Uterus (tissue), 4 donors: ENCODE data around the gene GPT2. TPM values are rescaled to one million over a fixed set of nuclear protein-coding genes. Genes with fewer than 3 reads are reported as not detected.

Experiments used
- DNase-seq, 2 donors: peaks; one replicate each; pipeline ENCODE4 v3.0.0-alpha.2; 2019 to 2020
- H3K27ac ChIP-seq, 2 donors: fragments of 200-600 bp; sonication (generic); 1 replicate in 1 of 2; 2 replicates in 1 of 2; pipeline ENCODE4 v1.5.1; 2016 to 2018
- H3K27me3 ChIP-seq, 2 donors: fragments of 200-600 bp; sonication (generic); one replicate each; pipeline ENCODE4 v1.5.1; 2018 to 2019; ENCODE audit warnings: control low read depth in 1 of 2
- H3K36me3 ChIP-seq, 2 donors: fragments of 200-600 bp; sonication (generic); one replicate each; pipeline ENCODE4 v1.5.1; 2019; ENCODE audit warnings: control low read depth in 1 of 2
- H3K4me1 ChIP-seq, 2 donors: fragments of 200-600 bp; sonication (generic); one replicate each; pipeline ENCODE4 v1.5.1; 2018 to 2019; ENCODE audit warnings: control low read depth in 1 of 2
- H3K4me3 ChIP-seq, 2 donors: fragments of 200-600 bp; sonication (generic); 1 replicate in 1 of 2; 2 replicates in 1 of 2; pipeline ENCODE4 v1.5.1; 2018 to 2019; ENCODE audit warnings: mild to moderate bottlenecking in 1 of 2
- H3K9me3 ChIP-seq, 2 donors: fragments of 200-600 bp; sonication (generic); one replicate each; pipeline ENCODE4 v1.5.1; 2019; ENCODE audit warnings: control low read depth in 1 of 2
- POLR2A ChIP-seq, 2 donors: fragments of 450-650 bp; IDR thresholded peaks; one replicate each; pipeline ENCODE4 v1.6.1; 2016; ENCODE audit warnings: antibody characterized with exemption in 2 of 2, mild to moderate bottlenecking in 1 of 2, moderate library complexity in 1 of 2
- intact Hi-C: fragments of 100-400 bp; cut with DNase I; formaldehyde crosslinking; loops from one replicate; pipeline ENCODE4 v1.15.1; 2023; ENCODE audit warnings: low total_unique reads
- total RNA-seq, 4 donors: library from RNA; depleted of rRNA in 3 of 4; stranded (reverse); fragments of >200 nt in 3 of 4; gene quantifications; one replicate each; pipeline versions ENCODE4 v1.1.0 to v1.2.4, GENCODE V29; 2014 to 2023
- TF ChIP-seq, protein P1 (sequence below), 4 experiments: fragments of 200-600 bp in 2 of 4; fragments of 450-650 bp in 2 of 4; sonication (generic) in 2 of 4; IDR thresholded peaks; one replicate each; pipeline ENCODE4 v1.5.1; 2016 to 2019; ENCODE audit warnings: antibody characterized with exemption in 4 of 4, mild to moderate bottlenecking in 2 of 4, moderate library complexity in 1 of 4
- donor health status: DM: yes; HTN: yes; CAD: no.

GPT2 gene
- total RNA-seq, 4 donors from 2014 or later, result 1.5 to 11.0 (median 4.4) TPM; not detected in 1

DNA sequence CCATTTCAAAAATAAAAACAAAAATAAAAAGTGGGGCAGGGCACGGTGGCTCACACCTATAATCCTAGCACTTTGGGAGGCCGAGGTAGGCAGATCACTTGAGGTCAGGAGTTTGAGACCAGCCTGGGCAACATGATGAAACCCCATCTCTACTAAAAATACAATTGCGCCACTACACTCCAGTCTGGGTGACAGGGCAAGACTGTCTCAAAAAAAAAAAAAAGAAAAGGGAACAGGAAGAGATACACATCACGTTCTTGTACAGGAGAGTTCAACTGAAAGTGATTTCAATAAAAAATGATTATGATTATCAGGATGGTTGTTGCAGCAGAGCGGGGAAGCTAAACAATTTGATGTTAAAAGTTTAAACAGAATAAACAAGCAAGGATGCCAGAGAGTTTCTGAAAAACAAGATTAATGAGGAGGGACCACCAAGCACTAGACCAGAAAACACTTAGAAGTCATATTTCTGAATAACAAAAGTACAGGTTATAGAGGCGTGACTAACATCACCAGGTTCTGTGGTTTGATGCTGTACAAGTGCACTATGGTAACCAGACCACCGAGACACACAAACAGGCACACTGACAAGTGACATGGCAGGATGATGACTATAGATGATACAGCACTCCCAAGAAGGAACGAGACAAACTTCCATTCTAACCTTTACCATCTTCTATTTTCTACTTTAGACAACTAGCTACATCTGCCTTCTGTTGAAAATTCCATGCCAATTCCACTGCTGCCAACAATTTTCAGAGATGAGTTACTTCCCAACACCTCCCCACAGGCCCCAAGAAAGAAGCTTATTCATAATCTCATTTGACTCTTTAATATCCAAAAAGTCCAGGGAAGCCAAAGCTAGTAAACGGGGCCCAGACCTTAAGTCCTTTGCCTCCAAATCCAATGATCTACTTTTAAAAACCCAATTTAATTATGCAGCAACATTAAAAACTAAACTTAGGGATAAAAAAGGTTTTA, 77.5 kb downstream of the GPT2 start:
- no peak for TF ChIP-seq POLR2A (IDR thresholded peaks at IDR 0.05)
- TF ChIP-seq, protein P1, sequence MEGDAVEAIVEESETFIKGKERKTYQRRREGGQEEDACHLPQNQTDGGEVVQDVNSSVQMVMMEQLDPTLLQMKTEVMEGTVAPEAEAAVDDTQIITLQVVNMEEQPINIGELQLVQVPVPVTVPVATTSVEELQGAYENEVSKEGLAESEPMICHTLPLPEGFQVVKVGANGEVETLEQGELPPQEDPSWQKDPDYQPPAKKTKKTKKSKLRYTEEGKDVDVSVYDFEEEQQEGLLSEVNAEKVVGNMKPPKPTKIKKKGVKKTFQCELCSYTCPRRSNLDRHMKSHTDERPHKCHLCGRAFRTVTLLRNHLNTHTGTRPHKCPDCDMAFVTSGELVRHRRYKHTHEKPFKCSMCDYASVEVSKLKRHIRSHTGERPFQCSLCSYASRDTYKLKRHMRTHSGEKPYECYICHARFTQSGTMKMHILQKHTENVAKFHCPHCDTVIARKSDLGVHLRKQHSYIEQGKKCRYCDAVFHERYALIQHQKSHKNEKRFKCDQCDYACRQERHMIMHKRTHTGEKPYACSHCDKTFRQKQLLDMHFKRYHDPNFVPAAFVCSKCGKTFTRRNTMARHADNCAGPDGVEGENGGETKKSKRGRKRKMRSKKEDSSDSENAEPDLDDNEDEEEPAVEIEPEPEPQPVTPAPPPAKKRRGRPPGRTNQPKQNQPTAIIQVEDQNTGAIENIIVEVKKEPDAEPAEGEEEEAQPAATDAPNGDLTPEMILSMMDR (IDR thresholded peaks at IDR 0.05), result no peak
- Histone ChIP-seq H3K4me1 (no peaks in the 10 kb centered on the region), H3K36me3 (no peaks in the 10 kb centered on the region), H3K4me3 (no peak overlapping the region), H3K27ac (no peak overlapping the region), H3K27me3 (no peaks in the 10 kb centered on the region), H3K9me3 (no peaks in the 10 kb centered on the region)
- intact Hi-C loops, result no loop called here
- no peak for DNase-seq

GRCh38 chr16:46962629-46963028, 78.5 kb downstream of the GPT2 start:
- TF ChIP-seq, protein P1 (IDR thresholded peaks at IDR 0.05), result no peak
- TF ChIP-seq POLR2A (IDR thresholded peaks at IDR 0.05), result no peak

GRCh38 chr16:46968063-46968435, 83.9 kb downstream of the GPT2 start:
- no peaks in the 10 kb centered on the region for H3K36me3 ChIP-seq
- intact Hi-C loops, result no loop called here
- H3K4me1 ChIP-seq, result peaks cover 0 to 14% of the 10 kb centered on the region in 2 donors

More at GRCh38 chr16:46962629-46963028, 78.5 kb downstream of the GPT2 start:
- H3K9me3 ChIP-seq, result no peaks in the 10 kb centered on the region
- H3K27ac ChIP-seq, result no peak overlapping the region
- no peak overlapping the region for H3K4me3 ChIP-seq
- H3K4me1 ChIP-seq, result no peaks in the 10 kb centered on the region
- H3K36me3 ChIP-seq, result no peaks in the 10 kb centered on the region
- intact Hi-C loops, result no loop called here
- no peaks in the 10 kb centered on the region for H3K27me3 ChIP-seq
- DNase-seq, result no peak

GRCh38 chr16:46970089-46970488, 85.9 kb downstream of the GPT2 start:
- Histone ChIP-seq H3K4me3 (no peak overlapping the region), H3K27me3 (no peaks in the 10 kb centered on the region), H3K4me1 (peaks cover 0 to 14% of the 10 kb centered on the region in 2 donors), H3K36me3 (no peaks in the 10 kb centered on the region), H3K27ac (no peak overlapping the region), H3K9me3 (no peaks in the 10 kb centered on the region)
- DNase-seq, result no peak
- intact Hi-C loops, result no loop called here
- TF ChIP-seq, protein P1 (IDR thresholded peaks at IDR 0.05), result no peak
- TF ChIP-seq POLR2A (IDR thresholded peaks at IDR 0.05), result no peak

More at GRCh38 chr16:46968063-46968435, 83.9 kb downstream of the GPT2 start:
- H3K27ac ChIP-seq, result no peak overlapping the region
- no peak overlapping the region for H3K4me3 ChIP-seq
- TF ChIP-seq, protein P1 (IDR thresholded peaks at IDR 0.05), result no peak
- no peak for TF ChIP-seq POLR2A (IDR thresholded peaks at IDR 0.05)
- no peaks in the 10 kb centered on the region for H3K27me3 ChIP-seq
- H3K9me3 ChIP-seq, result no peaks in the 10 kb centered on the region
- DNase-seq, result no peak

DNA sequence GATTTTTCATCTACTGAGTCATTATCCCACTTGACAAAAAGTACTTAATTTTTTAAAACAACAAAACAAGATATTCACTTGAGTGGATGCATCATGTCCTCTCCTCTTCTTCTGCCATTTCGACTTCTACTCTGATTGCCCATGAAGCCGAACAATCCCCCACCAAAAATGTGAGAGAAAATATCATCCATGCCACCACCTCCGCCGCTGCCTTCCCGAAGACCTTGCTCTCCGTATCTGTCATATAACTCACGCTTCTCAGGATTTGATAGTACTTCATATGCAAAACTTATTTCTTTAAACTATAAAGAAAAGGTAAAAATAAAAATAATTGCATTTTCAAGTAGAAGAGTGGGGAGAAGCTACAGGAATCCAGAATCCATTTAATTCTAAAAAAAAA, 87.1 kb downstream of the GPT2 start:
- DNase-seq, result no peak
- Histone ChIP-seq H3K4me3 (no peak overlapping the region), H3K27ac (no peak overlapping the region), H3K9me3 (no peaks in the 10 kb centered on the region), H3K4me1 (peaks cover 0 to 14% of the 10 kb centered on the region in 2 donors), H3K36me3 (no peaks in the 10 kb centered on the region), H3K27me3 (no peaks in the 10 kb centered on the region)
- TF ChIP-seq, protein P1 (IDR thresholded peaks at IDR 0.05), result no peak
- TF ChIP-seq POLR2A (IDR thresholded peaks at IDR 0.05), result no peak
- intact Hi-C loops, result no loop called here
